ENCODE results near the gene UBA52.

UBA52 gene

GRCh38 chr19:18605546-18606280, 34.1 kb downstream of the UBA52 start:
- no peak for DNase-seq (ENCODE audit: low read depth)

GRCh38 chr19:18606281-18607225, 34.9 kb downstream of the UBA52 start, which contains the start of gene CRLF1:
Gene CRLF1 (minus strand): TSS chr19:18606799. CDS start chr19:18606656, 143 bp downstream.
- DNase-seq (ENCODE audit: low read depth) = no peak
- H3K4me3 ChIP-seq (ENCODE audit: low read depth, low read length) = peak within 1 kb of the TSS; percentile 30

More at GRCh38 chr19:18605546-18606280, 34.1 kb downstream of the UBA52 start:
- H3K4me3 ChIP-seq (ENCODE audit: low read depth, low read length) = peak overlapping the region; percentile 30

- DNase-seq (ENCODE audit: low read depth) = no peak
- peak overlapping the region; percentile 9 for H3K4me3 ChIP-seq (ENCODE audit: low read depth, low read length)
Observed at GRCh38 chr19:18607226-18608101, 35.8 kb downstream of the UBA52 start.

- DNase-seq (ENCODE audit: low read depth) = no peak
- no peak overlapping the region for H3K4me3 ChIP-seq (ENCODE audit: low read depth, low read length)
Observed at GRCh38 chr19:18608102-18608804, 36.6 kb downstream of the UBA52 start.

GRCh38 chr19:18608805-18609716, 37.4 kb downstream of the UBA52 start:
- no peak for DNase-seq (ENCODE audit: low read depth)
- H3K4me3 ChIP-seq (ENCODE audit: low read depth, low read length) = no peak overlapping the region

GRCh38 chr19:18609717-18610051, 38.0 kb downstream of the UBA52 start:
- no peak for DNase-seq (ENCODE audit: low read depth)

GRCh38 chr19:18610245-18610555, 38.5 kb downstream of the UBA52 start:
- no peak for DNase-seq (ENCODE audit: low read depth)
- H3K4me3 ChIP-seq (ENCODE audit: low read depth, low read length) = no peak overlapping the region

More at GRCh38 chr19:18609717-18610051, 38.0 kb downstream of the UBA52 start:
- H3K4me3 ChIP-seq (ENCODE audit: low read depth, low read length) = no peak overlapping the region

GRCh38 chr19:18610556-18611326, 39.1 kb downstream of the UBA52 start:
- DNase-seq (ENCODE audit: low read depth) = no peak
- H3K4me3 ChIP-seq (ENCODE audit: low read depth, low read length) = no peak overlapping the region

GRCh38 chr19:18611327-18612050, 39.8 kb downstream of the UBA52 start:
- H3K4me3 ChIP-seq (ENCODE audit: low read depth, low read length) = no peak overlapping the region
- DNase-seq (ENCODE audit: low read depth) = no peak

- no peak for DNase-seq (ENCODE audit: low read depth)
- H3K4me3 ChIP-seq (ENCODE audit: low read depth, low read length) = peak overlapping the region; percentile 45
Observed at GRCh38 chr19:18612051-18612771, 40.6 kb downstream of the UBA52 start.

- no peak for DNase-seq (ENCODE audit: low read depth)
Observed at GRCh38 chr19:18612772-18613588, 41.3 kb downstream of the UBA52 start, which contains the start of gene TMEM59L. Gene TMEM59L (plus strand): TSS chr19:18612870. CDS start chr19:18612959, 89 bp downstream.

GRCh38 chr19:18613589-18614234, 42.1 kb downstream of the UBA52 start:
- no peak for DNase-seq (ENCODE audit: low read depth)
- no peak overlapping the region for H3K4me3 ChIP-seq (ENCODE audit: low read depth, low read length)

More at GRCh38 chr19:18612772-18613588, 41.3 kb downstream of the UBA52 start, which contains the start of gene TMEM59L:
- H3K4me3 ChIP-seq (ENCODE audit: low read depth, low read length) = peak within 1 kb of the TSS; percentile 45

GRCh38 chr19:18616023-18616422, 44.4 kb downstream of the UBA52 start:
- H3K4me3 ChIP-seq (ENCODE audit: low read depth, low read length) = no peak overlapping the region
- DNase-seq (ENCODE audit: low read depth) = no peak

- DNase-seq (ENCODE audit: low read depth) = no peak
- H3K4me3 ChIP-seq (ENCODE audit: low read depth, low read length) = no peak overlapping the region
Observed at GRCh38 chr19:18617562-18617961, 45.9 kb downstream of the UBA52 start.

GRCh38 chr19:18618236-18618635, 46.6 kb downstream of the UBA52 start:
- no peak for DNase-seq (ENCODE audit: low read depth)
- no peak overlapping the region for H3K4me3 ChIP-seq (ENCODE audit: low read depth, low read length)
